IMR-90 (cell line): Measurements from ENCODE around the gene ILK. TPM values are rescaled to one million over a fixed set of nuclear protein-coding genes. Genes with fewer than 3 reads are reported as not detected.

Experiments used
- ATAC-seq: fragments of 200-7000 bp; cut with Tn5 transposase; 2 replicates; pipeline ENCODE4 v1.9.1; 2020; ENCODE audit warnings: low read depth, mild to moderate bottlenecking, moderate library complexity
- BruUV-seq: library from RNA; stranded (reverse); fragments of 400-500 nt; replicated peaks from 2 replicates; lab custom pipeline; 2021; lab: Mats Ljungman, UMichigan
- CTCF ChIA-PET: fragments of 300-600 bp; formaldehyde crosslinking; extraction: SDS; loops from one replicate; lab custom pipeline; 2021; ENCODE audit warnings: antibody characterized with exemption; lab: Yijun Ruan, JAX
- POLR2A ChIA-PET: fragments of 300-600 bp; sonication (Branson Sonifier 250); formaldehyde crosslinking; loops from one replicate; lab custom pipeline; 2022; ENCODE audit warnings: antibody characterized with exemption; ENCODE audit not compliant: unreplicated experiment; lab: Charles Lee
- DNase-seq: peaks from one replicate; pipeline ENCODE4 v3.0.0; 2013
- H2AFZ ChIP-seq: replicated peaks from 2 replicates; pipeline ENCODE3; 2013; ENCODE audit warnings: low read length, mild to moderate bottlenecking; ENCODE audit not compliant: poor library complexity
- H2AK5ac ChIP-seq: 2 replicates; pipeline ENCODE4 v1.6.1; 2013; ENCODE audit warnings: low read depth, low read length, inconsistent platforms
- H2AK9ac ChIP-seq: replicated peaks from 2 replicates; pipeline ENCODE3; 2013; ENCODE audit warnings: mild to moderate bottlenecking, low read depth, low read length, moderate library complexity; ENCODE audit not compliant: poor library complexity
- H2BK120ac ChIP-seq: 2 replicates; pipeline ENCODE4 v1.6.1; 2013; ENCODE audit warnings: low read depth, low read length, inconsistent platforms
- H2BK15ac ChIP-seq: 3 replicates; pipeline ENCODE4 v1.6.1; 2013; ENCODE audit warnings: low read depth, low read length, inconsistent platforms
- H2BK20ac ChIP-seq: 2 replicates; pipeline ENCODE4 v1.6.1; 2013; ENCODE audit warnings: low read depth, mild to moderate bottlenecking, inconsistent platforms, low read length, moderate library complexity
- H2BK5ac ChIP-seq: 2 replicates; pipeline ENCODE4 v1.6.1; 2013; ENCODE audit warnings: mild to moderate bottlenecking, low read depth, low read length, inconsistent platforms; ENCODE audit not compliant: poor library complexity, severe bottlenecking
- H3K14ac ChIP-seq: replicated peaks from 2 replicates; pipeline ENCODE4 v1.6.1; 2013; ENCODE audit warnings: low read depth, low read length, inconsistent platforms
- H3K18ac ChIP-seq: 2 replicates; pipeline ENCODE4 v1.6.1; 2013; ENCODE audit warnings: low read depth, low read length, control low read depth
- H3K23ac ChIP-seq: 2 replicates; pipeline ENCODE4 v1.6.1; 2013; ENCODE audit warnings: low read depth, low read length, inconsistent platforms
- H3K27ac ChIP-seq: 2 replicates; pipeline ENCODE4 v1.5.1; 2013; ENCODE audit warnings: mild to moderate bottlenecking, control low read depth, low read length; ENCODE audit not compliant: insufficient read depth
- H3K27me3 ChIP-seq: 2 replicates; pipeline ENCODE4 v1.6.1; 2013; ENCODE audit warnings: low read length; ENCODE audit not compliant: control insufficient read depth, insufficient read depth
- H3K36me3 ChIP-seq: 2 replicates; pipeline ENCODE4 v1.6.1; 2013; ENCODE audit warnings: low read length, mixed read lengths; ENCODE audit not compliant: control insufficient read depth, insufficient read depth
- H3K4ac ChIP-seq: 2 replicates; pipeline ENCODE4 v1.6.1; 2013; ENCODE audit warnings: low read depth, low read length, inconsistent platforms
- H3K4me1 ChIP-seq: 2 replicates; pipeline ENCODE4 v1.6.1; 2013; ENCODE audit warnings: low read length, mixed read lengths; ENCODE audit not compliant: control insufficient read depth, insufficient read depth
- H3K4me2 ChIP-seq: 2 replicates; pipeline ENCODE4 v1.6.1; 2013; ENCODE audit warnings: low read depth, mild to moderate bottlenecking, control low read depth, low read length, moderate library complexity
- H3K4me3 ChIP-seq: 2 replicates; pipeline ENCODE4 v1.5.1; 2013; ENCODE audit warnings: low read depth, mild to moderate bottlenecking, control low read depth, low read length, moderate library complexity; ENCODE audit not compliant: insufficient read depth
- H3K56ac ChIP-seq: 2 replicates; pipeline ENCODE4 v1.6.1; 2013; ENCODE audit warnings: low read length, inconsistent platforms; ENCODE audit not compliant: insufficient read depth; ENCODE audit errors: extremely low read depth
- H3K79me1 ChIP-seq, 2 experiments: 2 replicates each; pipeline ENCODE4 v1.6.1; 2013; ENCODE audit warnings: low read length in 2 of 2, inconsistent platforms in 1 of 2, low read depth in 1 of 2
- H3K9ac ChIP-seq: 2 replicates; pipeline ENCODE4 v1.6.1; 2013; ENCODE audit warnings: low read depth, low read length, control low read depth
- H3K9me1 ChIP-seq: 2 replicates; pipeline ENCODE4 v1.6.1; 2013; ENCODE audit warnings: low read length, inconsistent platforms; ENCODE audit not compliant: insufficient read depth
- H3K9me3 ChIP-seq: 2 replicates; pipeline ENCODE4 v1.6.1; 2013; ENCODE audit warnings: low read length; ENCODE audit not compliant: control insufficient read depth, insufficient read depth
- H4K20me1 ChIP-seq: 2 replicates; pipeline ENCODE4 v1.6.1; 2013; ENCODE audit warnings: low read length, inconsistent platforms; ENCODE audit not compliant: insufficient read depth
- H4K5ac ChIP-seq: 2 replicates; pipeline ENCODE4 v1.6.1; 2013; ENCODE audit warnings: mild to moderate bottlenecking, low read depth, low read length, control low read depth
- H4K8ac ChIP-seq, 2 experiments: 2 replicates each; pipeline ENCODE4 v1.6.1; 2013; ENCODE audit warnings: low read depth in 2 of 2, low read length in 2 of 2, control low read depth in 1 of 2, inconsistent platforms in 1 of 2
- H4K91ac ChIP-seq: 2 replicates; pipeline ENCODE4 v1.6.1; 2013; ENCODE audit warnings: low read depth, low read length, inconsistent platforms; ENCODE audit not compliant: insufficient read depth
- BHLHE40 ChIP-seq: fragments of 150-350 bp; IDR thresholded peaks from 2 replicates; pipeline ENCODE4 v1.6.1; 2016; ENCODE audit warnings: mild to moderate bottlenecking, low read depth, low read length
- CEBPB ChIP-seq: IDR thresholded peaks from 2 replicates; pipeline ENCODE4 v1.6.1; 2012; ENCODE audit warnings: low read depth, low read length, improper control_type of control experiment
- CHD1 ChIP-seq: IDR thresholded peaks from 2 replicates; pipeline ENCODE4 v1.6.1; 2012; ENCODE audit warnings: low read depth, low read length, improper control_type of control experiment
- FOS ChIP-seq: fragments of 150-350 bp; IDR thresholded peaks from 2 replicates; pipeline ENCODE4 v1.6.1; 2016; ENCODE audit warnings: low read depth, low read length
- MAFK ChIP-seq: IDR thresholded peaks from 2 replicates; pipeline ENCODE4 v1.6.1; 2012; ENCODE audit warnings: low read depth, low read length, improper control_type of control experiment
- MAZ ChIP-seq: IDR thresholded peaks from 2 replicates; pipeline ENCODE4 v1.6.1; 2012; ENCODE audit warnings: low read depth, mild to moderate bottlenecking, low read length, improper control_type of control experiment, moderate library complexity, borderline replicate concordance
- MXI1 ChIP-seq: IDR thresholded peaks from 2 replicates; pipeline ENCODE4 v1.6.1; 2012; ENCODE audit warnings: low read depth, mild to moderate bottlenecking, low read length, moderate library complexity, borderline replicate concordance
- NFE2L2 ChIP-seq: fragments of 150-350 bp; IDR thresholded peaks from 2 replicates; pipeline ENCODE4 v1.6.1; 2016; ENCODE audit warnings: low read depth, mild to moderate bottlenecking, low read length
- POLR2A ChIP-seq: IDR thresholded peaks from 2 replicates; pipeline ENCODE4 v1.6.1; 2012; ENCODE audit warnings: mild to moderate bottlenecking, low read depth, low read length
- RAD21 ChIP-seq: IDR thresholded peaks from 2 replicates; pipeline ENCODE4 v1.6.1; 2012; ENCODE audit warnings: low read length, improper control_type of control experiment
- RCOR1 ChIP-seq: IDR thresholded peaks from 2 replicates; pipeline ENCODE4 v1.6.1; 2012; ENCODE audit warnings: mild to moderate bottlenecking, low read length, improper control_type of control experiment; ENCODE audit not compliant: insufficient replicate concordance
- RFX5 ChIP-seq: IDR thresholded peaks from 2 replicates; pipeline ENCODE4 v1.8.0; 2012; ENCODE audit warnings: low read depth, mild to moderate bottlenecking, low read length, moderate library complexity
- SMC3 ChIP-seq: fragments of 150-350 bp; IDR thresholded peaks from 2 replicates; pipeline ENCODE4 v1.6.1; 2016; ENCODE audit warnings: low read depth, mild to moderate bottlenecking, antibody characterized with exemption, low read length, moderate library complexity
- WGBS, 2 experiments: methylation state at CpG; one replicate each; pipeline versions ENCODE4 v1.1.5 to v1.1.7; 2013; ENCODE audit warnings: missing lambda C conversion rate in 2 of 2; ENCODE audit not compliant: insufficient read length in 1 of 2; ENCODE audit errors: extremely low coverage in 2 of 2; 5-methylcytosine and 5-hydroxymethylcytosine counted together
- dilution Hi-C: fragments of 300-500 bp; cut with HindIII; formaldehyde crosslinking; loops from one replicate; pipeline ENCODE4 v1.14.3; 2018; ENCODE audit warnings: low sequenced_read_pairs; ENCODE audit not compliant: unreplicated experiment
- in situ Hi-C: fragments of 300-500 bp; cut with MboI; formaldehyde crosslinking; loops from 3 replicates; pipeline ENCODE4 v1.14.3; 2019; ENCODE audit warnings: low sequenced_read_pairs, inconsistent platforms, mixed read lengths
- intact Hi-C: fragments of 100-400 bp; cut with micrococcal nuclease; formaldehyde crosslinking; loops from 2 replicates; pipeline ENCODE4 v1.10.0; 2022
- polyA plus RNA-seq, 3 experiments: library from polyadenylated mRNA; depleted of rRNA; stranded (reverse); fragments of >200 nt; gene quantifications; 2 replicates each; pipeline ENCODE4 v1.2.3, GENCODE V29; 2012; ENCODE audit warnings: low replicate concordance in 1 of 3
- total RNA-seq: library from RNA; depleted of rRNA; stranded (reverse); fragments of >200 nt; gene quantifications from 2 replicates; pipeline ENCODE4 v1.2.3, GENCODE V29; 2012
- TF ChIP-seq, protein P1 (sequence below): fragments of 150-350 bp; IDR thresholded peaks from 2 replicates; pipeline ENCODE4 v1.6.1; 2016; ENCODE audit warnings: low read depth, mild to moderate bottlenecking, low read length, moderate library complexity, borderline replicate concordance
- TF ChIP-seq, protein P2 (sequence below): fragments of 150-350 bp; IDR thresholded peaks from 2 replicates; pipeline ENCODE4 v1.6.1; 2017; ENCODE audit warnings: mild to moderate bottlenecking, antibody characterized with exemption, low read length, low read depth
- TF ChIP-seq, protein P3 (sequence below): conservative IDR thresholded peaks from 2 replicates; pipeline ENCODE4 v1.5.1; 2012; ENCODE audit warnings: mild to moderate bottlenecking, low read depth, low read length, improper control_type of control experiment

ILK gene
- total and polyA plus RNA-seq, 2 of the 4 experiments (the other 2 are of a cell fraction) = 339 to 389 TPM

DNA sequence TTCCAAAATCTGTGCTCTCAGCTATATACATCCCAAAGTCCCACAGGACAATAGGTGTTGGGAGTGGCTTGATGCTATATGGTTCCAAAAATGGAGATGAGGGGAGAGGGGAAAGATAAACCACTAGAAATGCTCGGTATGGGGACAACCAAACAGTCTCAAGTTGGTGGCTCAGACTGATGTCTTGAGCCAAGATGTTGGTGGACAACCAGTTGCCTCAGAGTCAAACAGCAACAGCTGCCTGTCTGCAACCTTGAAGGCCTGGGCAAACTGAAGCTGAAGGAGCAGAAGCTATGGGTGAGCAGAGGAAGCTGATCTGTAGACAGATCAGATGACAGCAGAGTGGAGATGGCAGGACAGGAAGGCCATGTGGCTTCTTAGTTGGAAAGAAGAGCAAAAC is 4.1 kb upstream of the ILK start:
- H3K4ac ChIP-seq = no peak overlapping the region
- H2AFZ ChIP-seq = no peak overlapping the region
- no peaks in the 10 kb centered on the region for H3K27me3 ChIP-seq
- peaks cover 24 to 82% of the 10 kb centered on the region in 2 experiments for H3K79me1 ChIP-seq
- no peak overlapping the region for H4K5ac ChIP-seq
- H3K27ac ChIP-seq = no peak overlapping the region
- WGBS, 2 experiments = 100% methylated on average over 1 of the region's 1 CpG; no CpG with 5 or more reads in 1 of the 2 experiments
- H4K8ac ChIP-seq = no peak overlapping the region
- intact Hi-C loops (no loop called here), dilution Hi-C loops (no loop called here), in situ Hi-C loops (no loop called here)
- POLR2A ChIA-PET = no interaction called here
- no peak overlapping the region for H3K56ac ChIP-seq
- H4K20me1 ChIP-seq = peaks cover 3% of the 10 kb centered on the region; the same call in 1 of the 2 replicates
- no peak overlapping the region for H3K9ac ChIP-seq
- no peak overlapping the region for H3K4me2 ChIP-seq
- no peak overlapping the region for H3K4me3 ChIP-seq
- H4K91ac ChIP-seq = no peak overlapping the region
- H3K4me1 ChIP-seq = peaks cover 5% of the 10 kb centered on the region; the same call in 1 of the 2 replicates
- H3K9me1 ChIP-seq = peaks cover 14% of the 10 kb centered on the region
- CTCF ChIA-PET = no interaction called here
- ATAC-seq (no peak), DNase-seq (no peak)
- H2BK120ac ChIP-seq = no peak overlapping the region
- no peak overlapping the region for H2AK5ac ChIP-seq
- peaks cover 42% of the 10 kb centered on the region for H3K36me3 ChIP-seq
- H2BK5ac ChIP-seq = no peak overlapping the region
- BruUV-seq = no TSS peak
- H3K23ac ChIP-seq = no peak overlapping the region
- H3K18ac ChIP-seq = no peak overlapping the region
- TF ChIP-seq, protein P1, sequence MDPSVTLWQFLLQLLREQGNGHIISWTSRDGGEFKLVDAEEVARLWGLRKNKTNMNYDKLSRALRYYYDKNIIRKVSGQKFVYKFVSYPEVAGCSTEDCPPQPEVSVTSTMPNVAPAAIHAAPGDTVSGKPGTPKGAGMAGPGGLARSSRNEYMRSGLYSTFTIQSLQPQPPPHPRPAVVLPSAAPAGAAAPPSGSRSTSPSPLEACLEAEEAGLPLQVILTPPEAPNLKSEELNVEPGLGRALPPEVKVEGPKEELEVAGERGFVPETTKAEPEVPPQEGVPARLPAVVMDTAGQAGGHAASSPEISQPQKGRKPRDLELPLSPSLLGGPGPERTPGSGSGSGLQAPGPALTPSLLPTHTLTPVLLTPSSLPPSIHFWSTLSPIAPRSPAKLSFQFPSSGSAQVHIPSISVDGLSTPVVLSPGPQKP = no peak
- no peak for TF ChIP-seq BHLHE40
- no peak for TF ChIP-seq POLR2A
- TF ChIP-seq, protein P2, sequence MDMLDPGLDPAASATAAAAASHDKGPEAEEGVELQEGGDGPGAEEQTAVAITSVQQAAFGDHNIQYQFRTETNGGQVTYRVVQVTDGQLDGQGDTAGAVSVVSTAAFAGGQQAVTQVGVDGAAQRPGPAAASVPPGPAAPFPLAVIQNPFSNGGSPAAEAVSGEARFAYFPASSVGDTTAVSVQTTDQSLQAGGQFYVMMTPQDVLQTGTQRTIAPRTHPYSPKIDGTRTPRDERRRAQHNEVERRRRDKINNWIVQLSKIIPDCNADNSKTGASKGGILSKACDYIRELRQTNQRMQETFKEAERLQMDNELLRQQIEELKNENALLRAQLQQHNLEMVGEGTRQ = no peak
- TF ChIP-seq FOS = no peak
- no peak for TF ChIP-seq NFE2L2
- TF ChIP-seq MXI1 = no peak
- no peak for TF ChIP-seq CEBPB
- TF ChIP-seq MAFK = no peak
- TF ChIP-seq, protein P3, sequence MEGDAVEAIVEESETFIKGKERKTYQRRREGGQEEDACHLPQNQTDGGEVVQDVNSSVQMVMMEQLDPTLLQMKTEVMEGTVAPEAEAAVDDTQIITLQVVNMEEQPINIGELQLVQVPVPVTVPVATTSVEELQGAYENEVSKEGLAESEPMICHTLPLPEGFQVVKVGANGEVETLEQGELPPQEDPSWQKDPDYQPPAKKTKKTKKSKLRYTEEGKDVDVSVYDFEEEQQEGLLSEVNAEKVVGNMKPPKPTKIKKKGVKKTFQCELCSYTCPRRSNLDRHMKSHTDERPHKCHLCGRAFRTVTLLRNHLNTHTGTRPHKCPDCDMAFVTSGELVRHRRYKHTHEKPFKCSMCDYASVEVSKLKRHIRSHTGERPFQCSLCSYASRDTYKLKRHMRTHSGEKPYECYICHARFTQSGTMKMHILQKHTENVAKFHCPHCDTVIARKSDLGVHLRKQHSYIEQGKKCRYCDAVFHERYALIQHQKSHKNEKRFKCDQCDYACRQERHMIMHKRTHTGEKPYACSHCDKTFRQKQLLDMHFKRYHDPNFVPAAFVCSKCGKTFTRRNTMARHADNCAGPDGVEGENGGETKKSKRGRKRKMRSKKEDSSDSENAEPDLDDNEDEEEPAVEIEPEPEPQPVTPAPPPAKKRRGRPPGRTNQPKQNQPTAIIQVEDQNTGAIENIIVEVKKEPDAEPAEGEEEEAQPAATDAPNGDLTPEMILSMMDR = no peak
- no peak for TF ChIP-seq CHD1
- no peak for TF ChIP-seq RCOR1
- no peak for TF ChIP-seq RAD21
- no peak for TF ChIP-seq MAZ
- TF ChIP-seq RFX5 = no peak
- TF ChIP-seq SMC3 = no peak
- no peak overlapping the region for H2AK9ac ChIP-seq
- no peak overlapping the region for H2BK20ac ChIP-seq
- H3K9me3 ChIP-seq = no peaks in the 10 kb centered on the region
- H3K14ac ChIP-seq = no peak overlapping the region
- no peak overlapping the region for H2BK15ac ChIP-seq
